8988T (cell line): ENCODE data around the gene FAM221B.

Source experiments
- DNase-seq: peaks from one replicate; pipeline ENCODE4 v3.0.0; 2011

The FAM221B gene

DNA sequence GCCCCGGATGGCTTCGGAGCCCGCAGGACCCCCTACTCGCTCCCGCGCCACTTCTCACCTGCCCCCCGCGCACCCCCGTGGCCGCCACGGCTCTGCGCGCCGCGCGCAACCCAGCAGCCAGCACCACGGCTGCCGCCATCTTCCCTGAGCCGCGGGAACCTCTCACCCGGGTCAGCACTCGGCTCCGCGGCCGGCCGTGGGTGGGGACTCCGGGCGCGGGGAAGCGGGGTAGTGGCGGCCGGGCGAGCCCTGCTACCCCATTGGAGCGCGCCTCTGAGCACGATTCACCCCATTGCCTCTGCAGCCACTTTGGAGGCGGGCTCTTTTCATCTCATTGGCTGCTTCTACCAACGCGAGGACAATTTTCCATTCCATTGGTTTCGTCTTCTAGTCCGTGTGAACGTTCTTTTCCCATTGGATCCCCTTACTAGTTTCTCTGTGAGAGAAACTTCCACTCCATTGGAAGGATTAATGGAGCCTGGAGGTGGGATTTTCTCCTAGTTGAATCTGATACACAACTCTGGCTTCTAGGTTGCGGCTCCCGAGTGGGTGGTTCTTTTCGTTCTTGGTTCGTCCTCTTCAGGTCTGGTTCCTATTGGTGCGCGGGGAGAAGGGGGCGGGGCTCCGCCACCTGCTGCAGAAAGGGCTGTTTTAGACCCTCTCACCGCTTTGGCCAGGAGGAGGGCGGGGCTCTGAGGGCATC, 13.5 kb downstream of the FAM221B start, which contains the start of gene HINT2:
Gene HINT2 (minus strand): TSS at position 202 of the 703 bp plus-strand sequence. CDS start 63 bp downstream, at position 139.
- peak; percentile 89 for DNase-seq

GRCh38 chr9:35814106-35814840, 14.3 kb downstream of the FAM221B start:
- DNase-seq, result peak; percentile 33

DNA sequence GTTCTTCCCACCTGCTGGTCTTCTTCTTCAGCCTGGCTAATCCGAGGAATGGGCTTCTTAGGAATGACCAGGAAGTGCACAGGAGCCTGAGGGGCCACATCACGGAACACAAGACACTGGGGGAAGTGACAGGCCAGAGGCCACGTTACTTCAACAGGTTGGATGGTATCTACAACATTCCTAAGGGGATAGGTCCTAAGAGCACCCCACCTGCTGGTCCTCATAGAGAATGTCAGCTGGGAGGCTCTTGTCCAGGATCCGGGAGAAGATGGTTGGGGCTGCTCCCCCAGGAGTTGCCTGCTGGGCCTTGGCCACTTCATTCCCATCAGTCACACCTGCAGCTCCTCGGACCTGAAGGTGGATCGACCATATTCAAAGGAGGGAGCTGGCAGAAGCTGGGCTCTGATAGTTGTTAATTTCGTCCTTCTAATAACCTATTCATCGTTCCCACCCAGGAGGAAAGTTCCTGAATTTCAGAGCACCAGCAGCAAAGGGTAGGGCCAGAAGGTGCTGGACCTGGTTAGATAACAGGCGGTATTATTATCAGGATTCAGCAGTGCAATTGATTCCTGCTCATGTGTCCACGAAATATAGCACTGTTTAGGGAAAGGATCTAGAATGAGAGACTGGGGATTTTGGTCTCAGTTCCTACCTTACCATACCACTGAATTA, 15.0 kb downstream of the FAM221B start:
- DNase-seq, result peak; percentile 48

DNA sequence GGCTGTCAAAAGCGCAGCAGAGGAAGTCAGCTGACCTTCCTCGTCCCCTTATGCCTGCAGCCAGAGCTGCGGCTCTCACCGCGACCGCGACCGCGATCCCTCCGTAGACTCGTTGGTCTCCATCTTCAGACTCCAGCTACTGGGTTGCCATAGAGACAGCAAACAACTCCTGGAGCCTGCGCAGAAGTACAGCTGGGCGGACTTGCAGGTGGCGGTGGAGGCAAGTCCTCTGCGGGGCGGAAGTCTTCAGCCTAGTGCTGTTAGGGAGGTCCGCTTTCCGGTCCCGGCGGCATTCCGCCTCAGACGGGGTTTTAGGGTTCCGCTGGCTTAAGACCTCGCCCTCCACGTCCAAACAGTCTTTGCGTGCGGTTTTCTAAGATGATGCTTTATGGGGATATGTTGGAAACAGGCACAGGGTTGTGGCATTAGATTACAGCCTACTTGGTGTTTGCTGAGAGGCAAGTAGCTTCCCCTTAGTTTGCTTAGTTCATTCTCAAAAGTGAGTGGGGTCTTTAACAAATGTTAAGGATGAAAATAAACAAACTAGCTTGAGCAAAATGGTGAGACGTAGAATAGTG, 16.4 kb downstream of the FAM221B start, which contains the start of gene SPAG8:
Gene SPAG8 (minus strand): TSS at position 238 of the 578 bp plus-strand sequence. CDS start 115 bp downstream, at position 123.
- peak; percentile 94 for DNase-seq

GRCh38 chr9:35811381-35812024, 17.0 kb downstream of the FAM221B start:
- DNase-seq, result no peak

- no peak for DNase-seq
These were observed 18.4 kb downstream of the FAM221B start for GRCh38 chr9:35810122-35810521.

DNA sequence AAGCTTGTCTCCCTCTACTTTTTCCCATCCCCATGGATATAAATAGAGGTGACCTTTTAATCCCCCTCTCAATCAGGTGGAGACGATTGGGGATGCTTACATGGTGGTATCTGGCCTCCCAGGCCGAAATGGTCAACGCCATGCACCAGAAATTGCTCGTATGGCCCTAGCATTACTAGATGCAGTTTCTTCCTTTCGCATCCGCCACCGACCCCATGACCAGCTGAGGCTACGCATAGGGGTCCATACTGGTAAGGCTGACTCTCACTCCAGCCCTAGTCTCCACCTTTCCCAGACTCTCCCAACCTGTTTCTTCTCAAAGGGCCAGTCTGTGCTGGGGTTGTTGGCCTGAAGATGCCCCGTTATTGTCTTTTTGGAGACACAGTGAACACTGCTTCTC, 20.1 kb downstream of the FAM221B start:
- DNase-seq, result no peak

GRCh38 chr9:35806101-35806500, 22.4 kb downstream of the FAM221B start:
- DNase-seq, result no peak

GRCh38 chr9:35801328-35802128, 27.0 kb downstream of the FAM221B start:
- DNase-seq, result no peak

DNA sequence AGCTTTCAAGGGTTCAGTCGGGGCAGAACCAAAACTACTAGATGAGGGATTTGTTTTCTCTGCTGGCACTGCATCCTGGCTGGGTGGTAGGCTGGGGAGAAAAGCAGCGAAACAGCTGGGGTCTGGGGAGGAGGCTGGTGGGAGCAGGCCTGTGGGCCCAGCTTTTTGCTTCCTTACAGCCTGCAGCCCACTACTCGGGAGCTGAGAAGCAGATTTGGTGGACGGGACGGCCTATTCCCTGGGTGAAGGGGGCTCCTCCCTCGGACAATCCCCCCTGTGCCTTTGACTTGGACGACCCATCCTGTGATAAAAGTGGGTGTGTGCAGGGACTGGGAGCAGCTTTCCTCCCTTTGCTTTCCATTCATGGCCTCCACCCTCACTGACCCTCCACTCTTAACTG, 28.0 kb downstream of the FAM221B start:
- no peak for DNase-seq

DNA sequence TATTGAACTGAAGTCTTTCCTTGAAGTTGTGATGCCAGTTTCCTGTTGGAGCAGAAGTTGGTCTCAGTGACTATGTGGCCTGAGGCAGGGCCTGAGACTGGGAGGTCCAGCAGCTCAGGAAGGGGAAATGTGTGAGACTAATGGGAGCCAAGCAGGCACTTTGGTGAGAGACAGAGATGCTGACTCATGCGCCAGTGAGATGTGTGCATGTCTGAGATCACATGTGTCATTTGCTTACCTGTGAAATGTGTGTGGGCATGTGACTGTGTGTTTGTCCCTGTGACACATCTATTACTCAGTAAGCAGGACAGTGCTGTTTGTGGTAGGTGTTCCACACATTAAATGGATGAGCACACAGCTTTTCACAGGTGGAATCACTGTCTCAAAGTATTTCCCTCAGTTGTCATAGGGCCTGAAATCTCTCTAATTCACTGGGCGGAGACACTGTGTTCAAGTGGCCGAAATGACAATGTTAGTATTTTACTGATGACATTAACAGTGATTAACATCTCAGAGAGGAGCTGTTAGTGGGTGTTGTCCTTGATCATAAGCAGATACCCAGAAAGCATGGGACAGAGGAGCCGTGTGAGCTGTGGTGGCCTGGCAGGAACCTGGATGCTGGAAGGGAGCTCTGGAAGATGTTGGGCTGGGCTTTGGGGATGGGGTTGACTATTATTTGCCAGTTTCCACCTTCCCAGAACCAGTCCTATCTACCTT, 29.7 kb downstream of the FAM221B start:
- no peak for DNase-seq

- no peak for DNase-seq
These were observed 31.0 kb downstream of the FAM221B start for GRCh38 chr9:35797311-35798109.

DNA sequence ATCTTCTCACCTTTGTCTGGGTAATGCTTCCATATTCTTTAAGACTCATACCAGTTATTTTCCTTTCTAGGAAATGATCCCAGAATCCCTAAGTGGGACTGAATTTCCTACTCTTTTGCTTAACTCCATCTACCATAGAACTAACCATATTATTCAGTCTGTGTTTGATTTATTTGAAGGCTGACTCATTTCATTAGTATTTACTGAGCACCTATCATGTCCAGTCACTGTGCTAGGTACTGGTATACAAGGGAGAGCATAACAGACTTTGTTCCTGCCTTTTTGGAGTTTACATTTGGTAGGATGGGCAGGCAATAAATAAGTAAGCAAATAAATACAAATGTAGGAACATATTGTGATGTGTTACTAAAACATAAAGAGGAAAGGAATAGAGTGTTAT, 32.8 kb downstream of the FAM221B start:
- DNase-seq, result no peak

GRCh38 chr9:35793461-35793860, 35.1 kb downstream of the FAM221B start:
- DNase-seq, result no peak

DNA sequence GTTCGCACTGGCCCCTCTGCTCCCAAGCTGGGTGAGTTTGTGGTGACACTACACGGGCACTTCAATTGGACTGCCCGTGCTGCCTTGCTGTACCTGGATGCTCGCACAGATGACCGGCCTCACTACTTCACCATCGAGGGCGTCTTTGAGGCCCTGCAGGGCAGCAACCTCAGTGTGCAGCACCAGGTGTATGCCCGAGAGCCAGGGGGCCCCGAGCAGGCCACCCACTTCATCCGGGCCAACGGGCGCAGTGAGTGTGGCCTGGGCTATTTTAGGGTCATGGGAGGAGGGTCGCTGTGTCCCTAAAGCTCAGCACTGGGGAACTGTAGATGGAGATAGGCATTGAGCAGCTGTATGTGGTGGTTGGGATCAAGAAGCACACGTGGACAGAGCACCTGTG, 35.7 kb downstream of the FAM221B start:
- no peak for DNase-seq

DNA sequence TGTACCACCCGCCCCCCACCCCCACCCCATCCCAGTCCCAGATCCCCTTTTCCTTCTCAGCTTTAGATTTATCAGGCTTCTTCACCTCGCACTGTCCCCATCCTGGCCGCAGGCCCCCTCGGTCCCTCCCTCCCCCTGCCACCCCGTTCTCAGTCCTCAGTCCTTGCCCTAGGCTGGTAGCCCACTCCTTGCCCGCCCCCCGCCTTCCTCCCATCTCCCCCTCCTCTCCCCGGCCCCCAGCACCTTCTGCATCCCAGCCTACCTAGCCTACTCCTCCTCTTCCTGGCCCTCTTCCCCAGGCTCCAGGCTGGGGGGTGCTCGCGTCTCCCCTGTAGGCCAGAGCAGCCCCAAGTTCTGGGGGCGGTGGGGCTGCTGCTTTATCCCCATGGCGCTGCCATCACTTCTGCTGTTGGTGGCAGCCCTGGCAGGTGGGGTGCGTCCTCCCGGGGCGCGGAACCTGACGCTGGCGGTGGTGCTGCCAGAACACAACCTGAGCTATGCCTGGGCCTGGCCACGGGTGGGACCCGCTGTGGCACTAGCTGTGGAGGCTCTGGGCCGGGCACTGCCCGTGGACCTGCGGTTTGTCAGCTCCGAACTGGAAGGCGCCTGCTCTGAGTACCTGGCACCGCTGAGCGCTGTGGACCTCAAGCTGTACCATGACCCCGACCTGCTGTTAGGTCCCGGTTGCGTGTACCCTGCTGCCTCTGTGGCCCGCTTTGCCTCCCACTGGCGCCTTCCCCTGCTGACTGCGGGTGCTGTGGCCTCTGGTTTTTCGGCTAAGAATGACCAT, 36.3 kb downstream of the FAM221B start:
- DNase-seq, result no peak

DNA sequence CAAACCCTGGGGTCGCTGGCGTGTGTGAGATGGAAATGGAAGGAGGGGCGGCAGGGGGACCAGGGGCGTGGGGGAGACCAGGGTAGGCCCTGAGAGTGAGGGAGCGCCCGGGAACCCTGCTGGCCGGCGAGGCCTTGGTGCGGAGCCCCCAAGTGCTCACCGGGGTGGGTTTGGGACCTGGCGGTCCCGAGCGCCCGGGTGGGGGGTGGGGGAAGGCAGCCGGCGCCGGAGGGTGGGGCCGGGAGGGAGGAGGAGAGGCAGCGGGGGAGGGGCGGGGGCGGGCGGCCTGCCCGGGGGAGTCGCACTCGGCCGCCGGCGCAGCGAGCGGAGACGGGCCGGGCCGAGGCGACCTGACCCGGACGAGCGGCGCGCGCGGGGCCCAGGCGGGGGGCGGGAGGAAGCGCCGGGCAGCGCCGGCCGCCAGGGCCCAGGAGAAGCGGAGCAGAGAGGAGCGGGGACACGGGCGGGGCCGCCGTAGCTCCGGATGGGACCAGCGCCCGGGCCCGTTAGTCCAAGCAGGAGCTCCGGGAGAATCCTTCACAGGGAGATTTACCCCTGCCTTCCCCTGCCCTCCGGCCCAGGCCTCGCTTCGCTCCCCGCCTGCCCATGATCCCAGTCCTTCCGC, 37.1 kb downstream of the FAM221B start, which contains the start of gene NPR2:
Gene NPR2 (plus strand): TSS at position 295 of the 625 bp plus-strand sequence. CDS start 818 bp downstream, outside the sequence.
- no peak for DNase-seq

- DNase-seq, result peak; percentile 91
These were observed 37.9 kb downstream of the FAM221B start for GRCh38 chr9:35790385-35791296.
